Gastroesophageal sphincter (tissue), 3 donors: ENCODE data around the gene KPNA4.

Experiments
- EP300 ChIP-seq: sonication (generic); formaldehyde crosslinking; IDR thresholded peaks from one replicate; pipeline ENCODE4 v1.6.1; 2017; ENCODE audit warnings: antibody characterized with exemption, mild to moderate bottlenecking
- POLR2A ChIP-seq, 2 donors: fragments of 450-650 bp; IDR thresholded peaks; one replicate each; pipeline ENCODE4 v1.6.1; 2017; ENCODE audit warnings: antibody characterized with exemption in 2 of 2, mild to moderate bottlenecking in 2 of 2, moderate library complexity in 1 of 2
- POLR2AphosphoS5 ChIP-seq: sonication (generic); formaldehyde crosslinking; IDR thresholded peaks from one replicate; pipeline ENCODE4 v1.6.1; 2017; ENCODE audit warnings: antibody characterized with exemption
- TF ChIP-seq, protein P1 (sequence below), 4 experiments: fragments of 200-600 bp in 2 of 4; fragments of 450-650 bp in 2 of 4; sonication (generic) in 1 of 4; IDR thresholded peaks; one replicate each; pipeline ENCODE4 v1.5.1; 2017 to 2019; ENCODE audit warnings: antibody characterized with exemption in 4 of 4, mild to moderate bottlenecking in 2 of 4, moderate library complexity in 2 of 4

DNA sequence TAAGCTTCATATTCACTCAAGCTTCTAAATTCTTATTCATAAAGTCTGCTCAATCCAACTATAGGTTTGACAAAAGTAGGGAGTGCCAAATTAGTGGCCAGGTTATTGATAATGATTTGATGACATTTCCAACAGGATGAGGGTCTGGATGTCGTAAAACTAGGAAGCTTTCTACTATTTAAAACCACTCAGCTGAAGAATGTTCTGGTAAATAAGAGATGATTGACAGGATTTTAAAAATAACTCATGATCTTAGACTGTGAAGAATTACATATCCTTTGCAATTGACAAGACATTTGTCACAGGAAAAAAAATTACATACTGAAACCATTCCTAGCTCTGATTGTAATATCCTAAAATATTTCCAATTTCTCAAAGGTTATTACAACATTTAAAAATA lies 100.4 kb downstream of the KPNA4 start:
- TF ChIP-seq, protein P1, sequence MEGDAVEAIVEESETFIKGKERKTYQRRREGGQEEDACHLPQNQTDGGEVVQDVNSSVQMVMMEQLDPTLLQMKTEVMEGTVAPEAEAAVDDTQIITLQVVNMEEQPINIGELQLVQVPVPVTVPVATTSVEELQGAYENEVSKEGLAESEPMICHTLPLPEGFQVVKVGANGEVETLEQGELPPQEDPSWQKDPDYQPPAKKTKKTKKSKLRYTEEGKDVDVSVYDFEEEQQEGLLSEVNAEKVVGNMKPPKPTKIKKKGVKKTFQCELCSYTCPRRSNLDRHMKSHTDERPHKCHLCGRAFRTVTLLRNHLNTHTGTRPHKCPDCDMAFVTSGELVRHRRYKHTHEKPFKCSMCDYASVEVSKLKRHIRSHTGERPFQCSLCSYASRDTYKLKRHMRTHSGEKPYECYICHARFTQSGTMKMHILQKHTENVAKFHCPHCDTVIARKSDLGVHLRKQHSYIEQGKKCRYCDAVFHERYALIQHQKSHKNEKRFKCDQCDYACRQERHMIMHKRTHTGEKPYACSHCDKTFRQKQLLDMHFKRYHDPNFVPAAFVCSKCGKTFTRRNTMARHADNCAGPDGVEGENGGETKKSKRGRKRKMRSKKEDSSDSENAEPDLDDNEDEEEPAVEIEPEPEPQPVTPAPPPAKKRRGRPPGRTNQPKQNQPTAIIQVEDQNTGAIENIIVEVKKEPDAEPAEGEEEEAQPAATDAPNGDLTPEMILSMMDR (IDR thresholded peaks at IDR 0.05), result no peak
- TF ChIP-seq POLR2A (IDR thresholded peaks at IDR 0.05), result no peak
- no peak for TF ChIP-seq POLR2AphosphoS5
- TF ChIP-seq EP300, result no peak
